ENCODE results near the gene NPVF.

- TF ChIP-seq CTCF (IDR thresholded peaks at IDR 0.05) = no peak
- no peak for TF ChIP-seq POLR2A (IDR thresholded peaks at IDR 0.05)
Measured at GRCh38 chr7:25263337-25263736, 35.1 kb upstream of the NPVF start.
